Astrocyte (in vitro differentiated cells and primary cell): ENCODE measurements around the gene ADAMTS16. TPM values are rescaled to one million over a fixed set of nuclear protein-coding genes. Genes with fewer than 3 reads are reported as not detected.

Experiments
- DNase-seq: peaks from one replicate; pipeline ENCODE4 v3.0.0-alpha.2; 2010; ENCODE audit warnings: low read depth
- FAIRE-seq: peaks from 2 replicates; lab custom pipeline; 2011; peaks lifted over from hg19 to GRCh38; lab: Jason Lieb, UNC
- H2AFZ ChIP-seq: 2 replicates; pipeline ENCODE4 v1.6.0; 2012; ENCODE audit warnings: low read depth, low read length, inconsistent platforms
- H3K27ac ChIP-seq: 2 replicates; pipeline ENCODE4 v1.5.1; 2011; ENCODE audit warnings: low read depth, low read length, inconsistent platforms
- H3K27me3 ChIP-seq: 2 replicates; pipeline ENCODE4 v1.6.0; 2011; ENCODE audit warnings: low read length, inconsistent platforms; ENCODE audit not compliant: insufficient read depth
- H3K36me3 ChIP-seq: 2 replicates; pipeline ENCODE4 v1.5.1; 2011; ENCODE audit warnings: low read length, inconsistent platforms; ENCODE audit not compliant: insufficient read depth
- H3K4me1 ChIP-seq: 2 replicates; pipeline ENCODE4 v1.5.1; 2011; ENCODE audit warnings: low read length, inconsistent platforms; ENCODE audit not compliant: insufficient read depth
- H3K4me2 ChIP-seq: 2 replicates; pipeline ENCODE4 v1.6.0; 2012; ENCODE audit warnings: low read length, inconsistent platforms
- H3K4me3 ChIP-seq: 2 replicates; pipeline ENCODE4 v1.5.1; 2011; ENCODE audit warnings: low read depth, mild to moderate bottlenecking, low read length, inconsistent platforms; ENCODE audit not compliant: insufficient read depth
- H3K79me2 ChIP-seq: 2 replicates; pipeline ENCODE4 v1.6.0; 2012; ENCODE audit warnings: mild to moderate bottlenecking, low read length, inconsistent platforms; ENCODE audit not compliant: insufficient read depth
- H3K9ac ChIP-seq: 2 replicates; pipeline ENCODE4 v1.6.0; 2012; ENCODE audit warnings: mild to moderate bottlenecking, low read length, inconsistent platforms
- H3K9me3 ChIP-seq: 2 replicates; pipeline ENCODE4 v1.5.1; 2012; ENCODE audit warnings: low read depth, mild to moderate bottlenecking, low read length, inconsistent platforms; ENCODE audit not compliant: insufficient read depth
- H4K20me1 ChIP-seq: 2 replicates; pipeline ENCODE4 v1.6.0; 2012; ENCODE audit warnings: low read length, inconsistent platforms; ENCODE audit not compliant: insufficient read depth
- H3K27ac Mint-ChIP-seq: one replicate; pipeline ENCODE4 v1.8.0; 2021; ENCODE audit warnings: mild to moderate bottlenecking, mixed read lengths; ENCODE audit not compliant: unreplicated experiment
- H3K27me3 Mint-ChIP-seq: one replicate; pipeline ENCODE4 v1.8.0; 2021; ENCODE audit warnings: low read depth, mixed read lengths; ENCODE audit not compliant: unreplicated experiment
- H3K36me3 Mint-ChIP-seq: one replicate; pipeline ENCODE4 v1.8.0; 2021; ENCODE audit warnings: low read depth, mixed read lengths; ENCODE audit not compliant: unreplicated experiment
- H3K4me1 Mint-ChIP-seq: one replicate; pipeline ENCODE4 v1.8.0; 2021; ENCODE audit warnings: low read depth, mixed read lengths; ENCODE audit not compliant: unreplicated experiment
- H3K4me3 Mint-ChIP-seq: one replicate; pipeline ENCODE4 v1.8.0; 2021; ENCODE audit warnings: mild to moderate bottlenecking, moderate library complexity, mixed read lengths; ENCODE audit not compliant: unreplicated experiment
- H3K9me3 Mint-ChIP-seq: one replicate; pipeline ENCODE4 v1.8.0; 2021; ENCODE audit warnings: mild to moderate bottlenecking, mixed read lengths; ENCODE audit not compliant: unreplicated experiment
- CTCF ChIP-seq: IDR thresholded peaks from 2 replicates; pipeline ENCODE4 v1.5.1; 2011; ENCODE audit warnings: low read depth, mild to moderate bottlenecking, inconsistent platforms, low read length, moderate library complexity; ENCODE audit not compliant: insufficient read depth
- EZH2 ChIP-seq: IDR thresholded peaks from 2 replicates; pipeline ENCODE4 v1.6.1; 2012; ENCODE audit warnings: mild to moderate bottlenecking, low read length, inconsistent platforms; ENCODE audit not compliant: insufficient read depth
- total RNA-seq: library from RNA; stranded (reverse); gene quantifications from 2 replicates; pipeline ENCODE4 v1.2.1, GENCODE V29; 2021

ADAMTS16 gene
- total RNA-seq, 1 donor from 2014 or later: 5.7 TPM

- H3K79me2 ChIP-seq: peaks cover 3% of the 10 kb centered on the region
- no peaks in the 10 kb centered on the region for H3K27me3 ChIP-seq
- peak overlapping the region; percentile 27 for H3K4me2 ChIP-seq
- peaks cover 8% of the 10 kb centered on the region for H3K36me3 ChIP-seq
- H3K27me3 Mint-ChIP-seq: no peaks in the 10 kb centered on the region
- H3K27ac ChIP-seq: peak overlapping the region; percentile 35
- no peaks in the 10 kb centered on the region for H4K20me1 ChIP-seq
- peak overlapping the region; percentile 75 for H3K27ac Mint-ChIP-seq
- DNase-seq: peak; percentile 79
- H3K4me1 Mint-ChIP-seq: peaks cover 15% of the 10 kb centered on the region
- peaks cover 12% of the 10 kb centered on the region for H3K4me1 ChIP-seq
- H3K9ac ChIP-seq: no peak overlapping the region
- TF ChIP-seq EZH2 (no peak), CTCF (no peak)
- H3K9me3 Mint-ChIP-seq: peaks cover 2% of the 10 kb centered on the region
- FAIRE-seq: no peak
- no peak overlapping the region for H2AFZ ChIP-seq
- H3K36me3 Mint-ChIP-seq: no peaks in the 10 kb centered on the region
- H3K4me3 ChIP-seq: no peak overlapping the region
- H3K9me3 ChIP-seq: no peaks in the 10 kb centered on the region
- H3K4me3 Mint-ChIP-seq: no peak overlapping the region
Measured at GRCh38 chr5:5221724-5222123, 81.6 kb downstream of the ADAMTS16 start.

- Mint-ChIP-seq H3K27me3 (no peaks in the 10 kb centered on the region), H3K4me3 (no peak overlapping the region), H3K36me3 (no peaks in the 10 kb centered on the region), H3K4me1 (peaks cover 3% of the 10 kb centered on the region), H3K27ac (no peak overlapping the region), H3K9me3 (peaks cover 11% of the 10 kb centered on the region)
- Histone ChIP-seq H3K27ac (no peak overlapping the region), H3K9ac (no peak overlapping the region), H3K36me3 (no peaks in the 10 kb centered on the region), H3K4me3 (no peak overlapping the region), H3K27me3 (no peaks in the 10 kb centered on the region), H3K4me1 (no peaks in the 10 kb centered on the region), H2AFZ (no peak overlapping the region), H3K4me2 (no peak overlapping the region), H4K20me1 (no peaks in the 10 kb centered on the region), H3K9me3 (peaks cover 3% of the 10 kb centered on the region), H3K79me2 (no peaks in the 10 kb centered on the region)
- FAIRE-seq (no peak), DNase-seq (peak; percentile 39)
- TF ChIP-seq EZH2 (no peak), CTCF (no peak)
Measured at GRCh38 chr5:5231576-5231975, 91.4 kb downstream of the ADAMTS16 start.

DNA sequence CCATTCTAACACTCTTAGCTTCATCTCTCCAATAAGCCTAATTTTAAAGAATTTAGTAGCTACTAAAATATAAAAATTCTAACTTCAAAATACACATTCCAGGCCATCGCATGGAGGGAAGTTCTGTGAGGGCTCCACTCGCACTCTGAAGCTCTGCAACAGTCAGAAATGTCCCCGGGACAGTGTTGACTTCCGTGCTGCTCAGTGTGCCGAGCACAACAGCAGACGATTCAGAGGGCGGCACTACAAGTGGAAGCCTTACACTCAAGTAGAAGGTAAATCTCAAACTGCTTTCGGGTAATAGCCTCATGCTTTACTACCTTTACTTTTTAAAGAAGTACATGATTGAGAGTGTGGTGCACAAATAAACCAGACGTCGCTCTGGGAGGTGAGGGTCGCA lies 94.8 kb downstream of the ADAMTS16 start:
- TF ChIP-seq EZH2 (no peak), CTCF (no peak)
- FAIRE-seq (no peak), DNase-seq (no peak)
- Histone ChIP-seq H3K4me3 (no peak overlapping the region), H3K4me2 (no peak overlapping the region), H3K9me3 (no peaks in the 10 kb centered on the region), H2AFZ (no peak overlapping the region), H3K79me2 (no peaks in the 10 kb centered on the region), H4K20me1 (no peaks in the 10 kb centered on the region), H3K36me3 (peaks cover 3% of the 10 kb centered on the region), H3K4me1 (no peaks in the 10 kb centered on the region), H3K27ac (no peak overlapping the region), H3K9ac (no peak overlapping the region), H3K27me3 (no peaks in the 10 kb centered on the region)
- Mint-ChIP-seq H3K4me3 (no peak overlapping the region), H3K9me3 (no peaks in the 10 kb centered on the region), H3K36me3 (peaks cover 9% of the 10 kb centered on the region), H3K27ac (no peak overlapping the region), H3K27me3 (no peaks in the 10 kb centered on the region), H3K4me1 (peaks cover 3% of the 10 kb centered on the region)
